OCI-LY7 (cell line): ENCODE measurements around the gene KLHL21. TPM values are rescaled to one million over a fixed set of nuclear protein-coding genes. Genes with fewer than 3 reads are reported as not detected.
"Not testable (repeated sequence)": the region's sequence is repeated elsewhere in the genome, so short reads cannot be mapped to it uniquely, and the experiment has no call there.

ENCODE experiments used
- BruUV-seq: library from RNA; stranded (reverse); fragments of 400-500 nt; replicated peaks from 2 replicates; lab custom pipeline; 2021; lab: Mats Ljungman, UMichigan
- CTCF ChIA-PET: fragments of 300-600 bp; sonication (Branson Sonifier 250); formaldehyde crosslinking; loops from one replicate; lab custom pipeline; 2022; ENCODE audit warnings: antibody characterized with exemption; ENCODE audit not compliant: unreplicated experiment; lab: Charles Lee
- POLR2A ChIA-PET: fragments of 300-600 bp; sonication (Branson Sonifier 250); formaldehyde crosslinking; loops from one replicate; lab custom pipeline; 2022; ENCODE audit warnings: antibody characterized with exemption; lab: Charles Lee
- DNase-seq: peaks from one replicate; pipeline ENCODE4 v3.0.0-alpha.2; 2015; ENCODE audit warnings: low spot score
- H2AFZ ChIP-seq: fragments of 200-600 bp; sonication (generic), shearing (Covaris generic); 2 replicates; pipeline ENCODE4 v1.6.1; 2014; ENCODE audit warnings: mild to moderate bottlenecking, antibody characterized with exemption, low read length, moderate library complexity
- H3K27ac ChIP-seq: fragments of 200-600 bp; sonication (generic); 2 replicates; pipeline ENCODE4 v1.5.1; 2014; ENCODE audit warnings: mixed run types, low read depth, mild to moderate bottlenecking, moderate library complexity, low read length, inconsistent platforms; ENCODE audit not compliant: poor library complexity, severe bottlenecking
- H3K36me3 ChIP-seq: fragments of 200-600 bp; sonication (generic); 2 replicates; pipeline ENCODE4 v1.6.1; 2014; ENCODE audit warnings: mild to moderate bottlenecking, antibody characterized with exemption, low read length, moderate library complexity, mixed read lengths; ENCODE audit not compliant: insufficient read depth
- H3K4me1 ChIP-seq: fragments of 200-600 bp; sonication (generic); 2 replicates; pipeline ENCODE4 v1.5.1; 2014; ENCODE audit warnings: mild to moderate bottlenecking, low read length; ENCODE audit not compliant: insufficient read depth, poor library complexity, severe bottlenecking
- H3K4me2 ChIP-seq: fragments of 200-600 bp; sonication (generic); 2 replicates; pipeline ENCODE4 v1.6.1; 2014; ENCODE audit warnings: mild to moderate bottlenecking, low read length
- H3K4me3 ChIP-seq: fragments of 200-600 bp; sonication (generic); 2 replicates; pipeline ENCODE4 v1.5.1; 2014; ENCODE audit warnings: mild to moderate bottlenecking, low read depth, low read length; ENCODE audit not compliant: poor library complexity, severe bottlenecking
- H3K79me2 ChIP-seq: fragments of 200-600 bp; sonication (generic); 2 replicates; pipeline ENCODE4 v1.6.1; 2016; ENCODE audit warnings: low read depth, mild to moderate bottlenecking, low read length, moderate library complexity, mixed read lengths; ENCODE audit not compliant: insufficient read depth
- H3K9me2 ChIP-seq: fragments of 200-600 bp; sonication (generic); 2 replicates; pipeline ENCODE4 v1.6.1; 2016; ENCODE audit warnings: mild to moderate bottlenecking, low read length, mixed read lengths; ENCODE audit not compliant: insufficient read depth
- H3K9me3 ChIP-seq: fragments of 200-600 bp; sonication (generic); 2 replicates; pipeline ENCODE4 v1.6.1; 2014; ENCODE audit warnings: mild to moderate bottlenecking, mixed run types, low read length, mixed read lengths
- H4K20me1 ChIP-seq: fragments of 200-600 bp; sonication (generic); 2 replicates; pipeline ENCODE4 v1.6.1; 2014; ENCODE audit warnings: mild to moderate bottlenecking, antibody characterized with exemption, low read length, moderate library complexity, mixed read lengths; ENCODE audit not compliant: insufficient read depth
- CTCF ChIP-seq: fragments of 200-600 bp; sonication (generic); conservative IDR thresholded peaks from 2 replicates; pipeline ENCODE4 v1.5.1; 2014; ENCODE audit warnings: mild to moderate bottlenecking, antibody characterized with exemption, low read length, moderate library complexity, mixed read lengths
- EZH2phosphoT487 ChIP-seq: fragments of 200-600 bp; sonication (generic); IDR thresholded peaks from 2 replicates; pipeline ENCODE4 v1.6.1; 2018; ENCODE audit warnings: low read depth, borderline replicate concordance, mild to moderate bottlenecking, mixed run types, antibody characterized with exemption, low read length, moderate library complexity, mixed read lengths
- intact Hi-C: fragments of 100-400 bp; cut with micrococcal nuclease; formaldehyde crosslinking; loops from one replicate; pipeline ENCODE4 v1.10.0; 2022; ENCODE audit not compliant: unreplicated experiment
- total RNA-seq, 2 experiments: library from RNA; depleted of rRNA in 1 of 2; stranded (reverse); fragments of >200 nt in 1 of 2; shearing (Covaris generic) in 1 of 2; gene quantifications; 2 replicates each; pipeline ENCODE4 v1.2.3, GENCODE V29; 2014 to 2022

The KLHL21 gene
- total RNA-seq, 2 experiments from 2014 or later, result 7.4 to 7.6 TPM

- TF ChIP-seq CTCF, result no peak
- TF ChIP-seq EZH2phosphoT487, result no peak
- ChIA-PET CTCF (no interaction called here), POLR2A (interaction anchor here (0.7 to 1.5 kb wide), 3 partner anchors 8 to 48 kb away, joined by 3 to 4 read pairs (median 3); no protein-coding TSS in a partner anchor)
- no peak overlapping the region for H3K4me2 ChIP-seq
- H3K9me3 ChIP-seq, result no peaks in the 10 kb centered on the region
- no peaks in the 10 kb centered on the region for H3K79me2 ChIP-seq
- no peaks in the 10 kb centered on the region for H3K9me2 ChIP-seq
- no peak overlapping the region for H3K27ac ChIP-seq
- no TSS peak for BruUV-seq
- DNase-seq, result no peak
- no peak overlapping the region for H3K4me3 ChIP-seq
- no peak overlapping the region for H2AFZ ChIP-seq
- no peaks in the 10 kb centered on the region for H4K20me1 ChIP-seq
- peaks cover 69% of the 10 kb centered on the region for H3K36me3 ChIP-seq
- intact Hi-C loops, result no loop called here
- H3K4me1 ChIP-seq, result no peaks in the 10 kb centered on the region
Measured at GRCh38 chr1:6648556-6648955, 45.9 kb upstream of the KLHL21 start.

GRCh38 chr1:6646499-6647148, 44.0 kb upstream of the KLHL21 start:
- Histone ChIP-seq H3K27ac (no peak overlapping the region), H3K9me2 (no peaks in the 10 kb centered on the region), H4K20me1 (no peaks in the 10 kb centered on the region), H3K79me2 (no peaks in the 10 kb centered on the region), H3K9me3 (no peaks in the 10 kb centered on the region), H3K36me3 (peaks cover 67% of the 10 kb centered on the region), H3K4me1 (no peaks in the 10 kb centered on the region), H3K4me2 (no peak overlapping the region), H2AFZ (no peak overlapping the region), H3K4me3 (no peak overlapping the region)
- ChIA-PET POLR2A (interaction anchor here (0.5 kb wide), 1 partner anchor 167 kb away, joined by 5 read pairs; no protein-coding TSS in a partner anchor), CTCF (no interaction called here)
- TF ChIP-seq CTCF (peak; percentile 84), EZH2phosphoT487 (no peak)
- no TSS peak for BruUV-seq
- intact Hi-C loops, result loop anchor here (1.0 kb wide), 2 partner anchors 156 to 160 kb away; no protein-coding TSS in a partner anchor
- peak; percentile 65 for DNase-seq

- no peaks in the 10 kb centered on the region for H3K4me1 ChIP-seq
- BruUV-seq, result no TSS peak
- H3K27ac ChIP-seq, result no peak overlapping the region
- H3K4me2 ChIP-seq, result no peak overlapping the region
- peaks cover 63% of the 10 kb centered on the region for H3K36me3 ChIP-seq
- intact Hi-C loops, result no loop called here
- H3K9me3 ChIP-seq, result no peaks in the 10 kb centered on the region
- ChIA-PET CTCF (no interaction called here), POLR2A (interaction anchor here (0.5 kb wide), 1 partner anchor 260 kb away, joined by 3 read pairs; no protein-coding TSS in a partner anchor)
- no peak for DNase-seq
- no peaks in the 10 kb centered on the region for H3K9me2 ChIP-seq
- TF ChIP-seq CTCF, result no peak
- no peak for TF ChIP-seq EZH2phosphoT487
- no peak overlapping the region for H3K4me3 ChIP-seq
- no peak overlapping the region for H2AFZ ChIP-seq
- H3K79me2 ChIP-seq, result no peaks in the 10 kb centered on the region
- H4K20me1 ChIP-seq, result no peaks in the 10 kb centered on the region
Measured at GRCh38 chr1:6645018-6645417, 42.3 kb upstream of the KLHL21 start.

- CTCF ChIA-PET, H3K4me1 ChIP-seq, H3K9me2 ChIP-seq, intact Hi-C loops, H3K9me3 ChIP-seq, H4K20me1 ChIP-seq, POLR2A ChIA-PET, H3K4me2 ChIP-seq, DNase-seq, H3K79me2 ChIP-seq, H2AFZ ChIP-seq, H3K27ac ChIP-seq, BruUV-seq, H3K4me3 ChIP-seq: not testable (repeated sequence)
- peaks cover 92% of the 10 kb centered on the region for H3K36me3 ChIP-seq
Measured at GRCh38 chr1:6640867-6641266, 38.2 kb upstream of the KLHL21 start.
